C4-2B (cell line): ENCODE data around the gene ISOC1.

Source experiments
- ZFX ChIP-seq: fragments of 450-650 bp; IDR thresholded peaks from 2 replicates; pipeline ENCODE4 v1.6.1; 2017
- TF ChIP-seq, protein P1 (sequence below): fragments of 450-650 bp; conservative IDR thresholded peaks from 2 replicates; pipeline ENCODE4 v1.5.1; 2017; ENCODE audit warnings: mild to moderate bottlenecking

DNA sequence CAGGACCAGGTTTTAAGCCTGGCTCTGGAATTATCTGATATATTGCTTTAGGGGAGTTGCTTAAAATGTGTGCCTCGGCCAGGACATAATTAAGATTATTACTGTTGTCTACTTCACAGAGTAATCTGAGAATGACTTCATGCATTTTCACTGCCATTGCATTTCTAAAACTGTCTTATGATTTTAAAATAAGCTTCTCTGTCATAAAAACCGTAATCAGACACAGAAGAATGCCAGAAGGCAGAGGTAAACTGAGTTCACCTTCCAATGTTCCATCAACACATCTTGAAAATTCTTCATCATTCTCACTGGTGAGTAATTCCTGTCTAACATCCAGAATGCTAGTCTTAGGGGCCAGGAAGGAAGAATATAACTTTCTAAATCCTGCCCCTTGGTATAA is 47.1 kb downstream of the ISOC1 start:
- TF ChIP-seq, protein P1, sequence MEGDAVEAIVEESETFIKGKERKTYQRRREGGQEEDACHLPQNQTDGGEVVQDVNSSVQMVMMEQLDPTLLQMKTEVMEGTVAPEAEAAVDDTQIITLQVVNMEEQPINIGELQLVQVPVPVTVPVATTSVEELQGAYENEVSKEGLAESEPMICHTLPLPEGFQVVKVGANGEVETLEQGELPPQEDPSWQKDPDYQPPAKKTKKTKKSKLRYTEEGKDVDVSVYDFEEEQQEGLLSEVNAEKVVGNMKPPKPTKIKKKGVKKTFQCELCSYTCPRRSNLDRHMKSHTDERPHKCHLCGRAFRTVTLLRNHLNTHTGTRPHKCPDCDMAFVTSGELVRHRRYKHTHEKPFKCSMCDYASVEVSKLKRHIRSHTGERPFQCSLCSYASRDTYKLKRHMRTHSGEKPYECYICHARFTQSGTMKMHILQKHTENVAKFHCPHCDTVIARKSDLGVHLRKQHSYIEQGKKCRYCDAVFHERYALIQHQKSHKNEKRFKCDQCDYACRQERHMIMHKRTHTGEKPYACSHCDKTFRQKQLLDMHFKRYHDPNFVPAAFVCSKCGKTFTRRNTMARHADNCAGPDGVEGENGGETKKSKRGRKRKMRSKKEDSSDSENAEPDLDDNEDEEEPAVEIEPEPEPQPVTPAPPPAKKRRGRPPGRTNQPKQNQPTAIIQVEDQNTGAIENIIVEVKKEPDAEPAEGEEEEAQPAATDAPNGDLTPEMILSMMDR: no peak
- TF ChIP-seq ZFX: no peak
